Osteoblast (primary cell): ENCODE data around the gene TP73. TPM values are rescaled to one million over a fixed set of nuclear protein-coding genes. Genes with fewer than 3 reads are reported as not detected.

Source experiments
- DNase-seq: peaks from one replicate; pipeline ENCODE4 v3.0.0; 2011; ENCODE audit warnings: low spot score, mixed read lengths; ENCODE audit not compliant: insufficient read length; ENCODE audit errors: missing footprints
- H2AFZ ChIP-seq: 2 replicates; pipeline ENCODE4 v1.6.0; 2011; ENCODE audit warnings: mild to moderate bottlenecking, low read length
- H3K27ac ChIP-seq: 2 replicates; pipeline ENCODE4 v1.5.1; 2011; ENCODE audit warnings: mild to moderate bottlenecking, low read depth, low read length, moderate library complexity
- H3K27me3 ChIP-seq: 2 replicates; pipeline ENCODE4 v1.6.0; 2012; ENCODE audit warnings: mild to moderate bottlenecking, control low read depth, inconsistent platforms, low read length, moderate library complexity; ENCODE audit not compliant: insufficient read depth
- H3K36me3 ChIP-seq: 2 replicates; pipeline ENCODE4 v1.5.1; 2011; ENCODE audit warnings: mild to moderate bottlenecking, low read length, control low read depth, moderate library complexity; ENCODE audit not compliant: insufficient read depth
- H3K4me1 ChIP-seq: 2 replicates; pipeline ENCODE4 v1.5.1; 2011; ENCODE audit warnings: mild to moderate bottlenecking, low read length, control low read depth, moderate library complexity; ENCODE audit not compliant: insufficient read depth
- H3K4me2 ChIP-seq: 2 replicates; pipeline ENCODE4 v1.6.0; 2011; ENCODE audit warnings: mild to moderate bottlenecking, low read length; ENCODE audit not compliant: insufficient read depth
- H3K4me3 ChIP-seq: fragments of 200-600 bp; sonication (generic); 3 replicates; pipeline ENCODE4 v1.5.1; 2012; ENCODE audit warnings: mild to moderate bottlenecking, low read length, inconsistent platforms; ENCODE audit not compliant: insufficient read depth
- H3K79me2 ChIP-seq: 2 replicates; pipeline ENCODE4 v1.6.0; 2012; ENCODE audit warnings: mild to moderate bottlenecking, low read length, control low read depth, inconsistent platforms; ENCODE audit not compliant: insufficient read depth
- H3K9me3 ChIP-seq: 2 replicates; pipeline ENCODE4 v1.5.1; 2011; ENCODE audit warnings: low read depth, low read length, control low read depth
- H4K20me1 ChIP-seq: 2 replicates; pipeline ENCODE4 v1.6.0; 2012; ENCODE audit warnings: mild to moderate bottlenecking, low read length, control low read depth; ENCODE audit not compliant: insufficient read depth
- total RNA-seq: library from RNA; depleted of rRNA; stranded (reverse); fragments of >200 nt; gene quantifications from 2 replicates; pipeline ENCODE4 v1.2.3, GENCODE V29; 2012
- TF ChIP-seq, protein P1 (sequence below): IDR thresholded peaks from 2 replicates; pipeline ENCODE4 v1.5.1; 2011; ENCODE audit warnings: mild to moderate bottlenecking, low read depth, low read length, moderate library complexity; ENCODE audit errors: extremely low read depth

Gene TP73
- total RNA-seq, 1 donor = not detected

DNA sequence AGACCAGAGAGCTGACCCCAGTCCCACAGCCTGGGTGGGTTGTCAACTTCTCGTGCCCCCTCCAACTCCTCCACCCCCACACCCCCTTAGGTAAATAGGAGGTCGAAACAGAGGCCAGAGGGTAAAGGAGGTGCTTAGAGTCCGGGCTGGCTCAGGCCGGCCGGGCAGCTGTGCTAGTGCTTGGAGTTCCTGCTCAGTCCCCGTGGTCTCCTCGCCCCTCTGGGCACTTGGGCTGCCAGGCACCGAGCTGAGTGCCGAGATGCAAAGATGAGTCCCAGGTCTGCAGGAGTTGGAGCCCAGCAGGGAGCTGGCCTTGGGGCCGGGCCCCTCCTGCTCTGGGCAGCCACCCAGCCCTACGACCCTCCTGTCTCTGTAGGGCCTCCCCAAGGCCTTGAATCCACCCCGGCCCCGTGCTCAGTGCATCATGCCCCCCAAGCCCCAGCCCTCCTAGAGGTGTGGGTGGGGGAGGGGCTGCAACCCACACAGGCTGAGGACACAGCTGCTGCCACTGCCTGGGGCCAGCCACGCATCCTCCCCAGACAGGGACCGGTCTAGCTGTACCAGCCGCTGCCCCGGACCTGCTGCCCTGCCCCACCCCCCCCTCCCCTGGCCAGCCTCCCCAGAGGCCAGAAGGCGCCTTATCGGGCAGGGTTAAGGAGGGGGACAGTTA, 122.1 kb downstream of the TP73 start:
- H3K27me3 ChIP-seq = peaks cover 15% of the 10 kb centered on the region
- DNase-seq = no peak
- H3K4me1 ChIP-seq = peaks cover 15% of the 10 kb centered on the region
- H3K36me3 ChIP-seq = peaks cover 5% of the 10 kb centered on the region
- no peak overlapping the region for H3K27ac ChIP-seq
- no peak overlapping the region for H3K4me2 ChIP-seq
- H3K79me2 ChIP-seq = no peaks in the 10 kb centered on the region
- no peak overlapping the region for H3K4me3 ChIP-seq
- no peaks in the 10 kb centered on the region for H3K9me3 ChIP-seq
- peaks cover 3% of the 10 kb centered on the region for H4K20me1 ChIP-seq
- H2AFZ ChIP-seq = no peak overlapping the region
- TF ChIP-seq, protein P1, sequence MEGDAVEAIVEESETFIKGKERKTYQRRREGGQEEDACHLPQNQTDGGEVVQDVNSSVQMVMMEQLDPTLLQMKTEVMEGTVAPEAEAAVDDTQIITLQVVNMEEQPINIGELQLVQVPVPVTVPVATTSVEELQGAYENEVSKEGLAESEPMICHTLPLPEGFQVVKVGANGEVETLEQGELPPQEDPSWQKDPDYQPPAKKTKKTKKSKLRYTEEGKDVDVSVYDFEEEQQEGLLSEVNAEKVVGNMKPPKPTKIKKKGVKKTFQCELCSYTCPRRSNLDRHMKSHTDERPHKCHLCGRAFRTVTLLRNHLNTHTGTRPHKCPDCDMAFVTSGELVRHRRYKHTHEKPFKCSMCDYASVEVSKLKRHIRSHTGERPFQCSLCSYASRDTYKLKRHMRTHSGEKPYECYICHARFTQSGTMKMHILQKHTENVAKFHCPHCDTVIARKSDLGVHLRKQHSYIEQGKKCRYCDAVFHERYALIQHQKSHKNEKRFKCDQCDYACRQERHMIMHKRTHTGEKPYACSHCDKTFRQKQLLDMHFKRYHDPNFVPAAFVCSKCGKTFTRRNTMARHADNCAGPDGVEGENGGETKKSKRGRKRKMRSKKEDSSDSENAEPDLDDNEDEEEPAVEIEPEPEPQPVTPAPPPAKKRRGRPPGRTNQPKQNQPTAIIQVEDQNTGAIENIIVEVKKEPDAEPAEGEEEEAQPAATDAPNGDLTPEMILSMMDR = no peak

DNA sequence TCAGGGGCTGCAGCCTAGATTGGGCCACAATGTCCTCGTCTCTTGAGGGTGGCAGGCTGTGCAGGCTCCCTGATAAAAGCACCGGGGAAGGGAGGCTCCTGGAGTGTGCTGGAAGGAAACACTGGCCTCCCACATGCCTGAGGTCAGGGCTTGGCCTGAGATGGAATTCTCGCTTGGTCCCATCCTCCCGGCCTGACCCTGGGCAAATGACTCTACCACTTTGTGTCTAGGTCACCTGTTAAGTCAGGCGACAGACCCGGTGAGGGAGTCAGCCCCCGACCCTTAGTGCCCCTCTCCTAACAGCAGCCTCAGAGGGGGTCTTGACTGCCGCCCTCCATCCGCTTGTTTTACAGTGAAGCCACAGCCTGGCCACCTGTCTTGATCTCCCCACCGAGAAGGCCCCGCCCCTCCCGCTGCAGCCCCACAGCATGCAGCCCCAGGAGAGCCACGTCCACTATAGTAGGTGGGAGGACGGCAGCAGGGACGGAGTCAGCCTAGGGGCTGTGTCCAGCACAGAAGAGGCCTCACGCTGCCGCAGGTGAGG, 122.7 kb downstream of the TP73 start:
- peaks cover 15% of the 10 kb centered on the region for H3K4me1 ChIP-seq
- peak overlapping the region; percentile 68 for H3K4me2 ChIP-seq
- no peaks in the 10 kb centered on the region for H3K79me2 ChIP-seq
- DNase-seq = peak; percentile 97
- peak overlapping the region; percentile 39 for H3K4me3 ChIP-seq
- H4K20me1 ChIP-seq = peaks cover 3% of the 10 kb centered on the region
- peaks cover 11% of the 10 kb centered on the region for H3K36me3 ChIP-seq
- peaks cover 15% of the 10 kb centered on the region for H3K27me3 ChIP-seq
- TF ChIP-seq, protein P1 = no peak
- no peaks in the 10 kb centered on the region for H3K9me3 ChIP-seq
- no peak overlapping the region for H2AFZ ChIP-seq
- H3K27ac ChIP-seq = no peak overlapping the region

DNA sequence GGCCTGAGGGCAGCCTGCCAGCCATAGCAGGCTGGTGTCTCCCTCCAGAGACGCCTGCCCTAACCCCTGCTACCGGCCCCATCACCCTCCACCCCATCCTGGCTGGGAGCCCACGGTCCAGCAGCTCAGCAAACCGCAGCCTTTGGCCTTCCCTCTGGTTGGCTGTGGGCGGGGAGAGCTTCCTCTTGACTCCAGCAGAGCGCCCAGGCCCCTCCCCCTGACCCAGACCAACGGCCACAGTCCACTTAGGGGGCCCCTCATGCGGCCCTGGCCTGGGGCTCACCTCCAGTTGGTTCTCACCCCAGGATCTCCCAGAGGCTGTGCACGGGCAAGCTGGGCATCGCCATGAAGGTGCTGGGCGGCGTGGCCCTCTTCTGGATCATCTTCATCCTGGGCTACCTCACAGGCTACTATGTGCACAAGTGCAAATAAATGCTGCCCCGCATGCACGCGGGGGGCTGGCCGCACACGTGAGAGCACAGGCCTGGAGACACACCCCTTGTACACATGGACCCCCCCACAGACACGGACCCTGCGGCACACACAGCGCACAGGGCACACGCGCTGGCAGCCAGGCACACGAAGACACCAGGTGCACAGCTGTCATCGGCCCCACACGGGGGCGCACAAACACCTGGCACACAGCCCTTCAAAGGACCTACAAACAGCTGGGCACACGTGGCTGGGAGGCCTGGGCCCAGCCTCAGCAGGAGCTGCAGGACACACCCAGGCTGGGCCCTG, 123.3 kb downstream of the TP73 start:
- Histone ChIP-seq H3K27ac (no peak overlapping the region), H3K9me3 (no peaks in the 10 kb centered on the region), H3K4me3 (peak overlapping the region; percentile 39), H3K27me3 (peaks cover 9% of the 10 kb centered on the region), H3K36me3 (peaks cover 18% of the 10 kb centered on the region), H3K4me2 (peak overlapping the region; percentile 68), H3K4me1 (peaks cover 15% of the 10 kb centered on the region), H4K20me1 (peaks cover 3% of the 10 kb centered on the region), H2AFZ (no peak overlapping the region), H3K79me2 (no peaks in the 10 kb centered on the region)
- peak; percentile 99 for DNase-seq
- TF ChIP-seq, protein P1 = no peak
